MG63 (cell line): Measurements from ENCODE around the gene RNF182. TPM values are rescaled to one million over a fixed set of nuclear protein-coding genes. Genes with fewer than 3 reads are reported as not detected.

Source experiments
- DNase-seq: peaks from one replicate; pipeline ENCODE4 v3.0.0-alpha.2; 2020
- H3K27me3 ChIP-seq: fragments of 250-450 bp; sonication (Bioruptor Pico); 2 replicates; pipeline ENCODE4 v1.5.1; 2020; ENCODE audit warnings: mild to moderate bottlenecking, moderate library complexity
- H3K36me3 ChIP-seq: fragments of 250-450 bp; sonication (Bioruptor Pico); 2 replicates; pipeline ENCODE4 v1.5.1; 2020; ENCODE audit warnings: mild to moderate bottlenecking, moderate library complexity
- H3K4me3 ChIP-seq: fragments of 250-450 bp; sonication (Bioruptor Pico); 2 replicates; pipeline ENCODE4 v1.5.1; 2020; ENCODE audit warnings: mild to moderate bottlenecking, moderate library complexity
- H3K9me3 ChIP-seq: fragments of 250-450 bp; sonication (Bioruptor Pico); 2 replicates; pipeline ENCODE4 v1.5.1; 2020; ENCODE audit warnings: mild to moderate bottlenecking, moderate library complexity
- total RNA-seq: library from RNA; depleted of rRNA; stranded (reverse); fragments of >200 nt; shearing (Covaris generic); gene quantifications from 2 replicates; pipeline ENCODE4 v1.2.3, GENCODE V29; 2014; ENCODE audit warnings: low replicate concordance

Gene RNF182
- total RNA-seq, 1 experiment from 2014 or later, result 0.23 TPM

- DNase-seq, result no peak
- Histone ChIP-seq H3K4me3 (no peak overlapping the region), H3K36me3 (no peaks in the 10 kb centered on the region), H3K27me3 (peaks cover 32% of the 10 kb centered on the region), H3K9me3 (no peaks in the 10 kb centered on the region)
Measured at GRCh38 chr6:13979284-13980171, 54.8 kb downstream of the RNF182 start.

GRCh38 chr6:13980534-13980933 lies 55.8 kb downstream of the RNF182 start:
- DNase-seq, result no peak
- peaks cover 33% of the 10 kb centered on the region for H3K27me3 ChIP-seq

DNA sequence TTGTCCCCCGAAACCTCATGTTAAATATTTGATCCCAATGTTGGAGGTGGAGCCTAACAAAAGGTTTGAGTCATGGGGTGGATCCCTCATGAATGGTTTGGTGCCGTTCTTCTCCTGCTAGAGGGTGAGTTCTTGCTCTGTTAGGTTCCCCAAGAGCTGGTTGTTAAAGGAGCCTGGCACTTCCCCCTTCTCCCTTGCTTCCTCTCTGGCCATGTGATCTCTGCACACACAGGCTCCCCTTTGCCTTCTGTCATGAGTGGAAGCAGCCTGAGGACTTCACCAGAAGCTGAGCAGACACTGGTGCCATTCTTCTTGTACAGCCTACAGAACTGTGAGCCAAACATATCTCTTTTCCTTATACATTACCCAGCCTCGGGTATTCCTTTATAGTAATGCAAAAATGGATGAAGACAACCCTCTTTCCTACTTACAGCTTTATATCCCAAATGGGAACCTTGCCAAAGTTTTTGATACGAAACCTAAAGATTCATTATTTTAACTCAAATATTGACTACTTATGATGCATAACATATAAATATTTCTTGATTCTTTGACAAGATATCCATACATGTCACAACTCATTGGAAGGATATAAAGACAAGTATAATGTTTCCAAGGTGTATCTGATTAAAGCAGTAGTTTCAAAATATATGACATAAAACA lies 61.0 kb downstream of the RNF182 start:
- Histone ChIP-seq H3K36me3 (no peaks in the 10 kb centered on the region), H3K27me3 (peaks cover 31% of the 10 kb centered on the region), H3K4me3 (no peak overlapping the region), H3K9me3 (no peaks in the 10 kb centered on the region)
- DNase-seq, result no peak

More at GRCh38 chr6:13980534-13980933, 55.8 kb downstream of the RNF182 start:
- H3K36me3 ChIP-seq, result no peaks in the 10 kb centered on the region
- no peak overlapping the region for H3K4me3 ChIP-seq
- no peaks in the 10 kb centered on the region for H3K9me3 ChIP-seq

DNA sequence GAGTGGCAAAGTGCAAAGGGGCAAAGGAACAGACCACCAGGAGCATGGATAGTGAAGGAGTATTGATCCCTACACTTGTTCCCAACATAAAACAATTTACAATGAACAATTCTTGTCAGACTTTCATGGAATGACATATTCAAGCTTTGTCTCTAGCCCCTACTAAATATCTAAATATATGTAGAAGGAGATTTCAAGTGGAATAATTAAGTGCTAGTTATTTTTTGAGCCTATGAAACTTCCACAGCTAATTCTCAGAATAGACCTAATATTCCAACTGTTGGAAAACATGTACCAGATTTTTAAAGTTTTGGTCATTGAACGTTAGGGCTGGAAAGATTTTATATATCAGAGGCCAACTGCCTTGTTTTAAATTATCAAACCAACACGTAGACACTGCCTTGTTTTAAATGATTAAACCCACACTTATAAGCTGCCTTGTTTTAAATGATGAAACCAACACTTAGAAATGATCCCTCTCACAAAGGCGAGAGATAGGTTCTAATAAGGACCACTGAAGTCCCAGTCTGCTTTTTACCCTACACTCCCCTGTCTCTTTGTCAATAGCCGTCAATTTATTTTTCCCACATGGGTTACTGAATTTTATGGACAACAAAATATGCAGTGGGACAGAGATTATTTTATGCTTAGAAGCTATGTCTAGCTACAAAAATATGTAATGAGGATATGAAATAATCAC lies 62.1 kb downstream of the RNF182 start:
- H3K36me3 ChIP-seq, result no peaks in the 10 kb centered on the region
- no peak for DNase-seq

GRCh38 chr6:13987400-13987865 lies 62.7 kb downstream of the RNF182 start:
- Histone ChIP-seq H3K4me3 (no peak overlapping the region), H3K9me3 (no peaks in the 10 kb centered on the region), H3K36me3 (no peaks in the 10 kb centered on the region), H3K27me3 (peaks cover 21% of the 10 kb centered on the region)
- DNase-seq, result no peak

More for the DNA sequence above, 62.1 kb downstream of the RNF182 start:
- Histone ChIP-seq H3K4me3 (no peak overlapping the region), H3K9me3 (no peaks in the 10 kb centered on the region), H3K27me3 (peaks cover 24% of the 10 kb centered on the region)

DNA sequence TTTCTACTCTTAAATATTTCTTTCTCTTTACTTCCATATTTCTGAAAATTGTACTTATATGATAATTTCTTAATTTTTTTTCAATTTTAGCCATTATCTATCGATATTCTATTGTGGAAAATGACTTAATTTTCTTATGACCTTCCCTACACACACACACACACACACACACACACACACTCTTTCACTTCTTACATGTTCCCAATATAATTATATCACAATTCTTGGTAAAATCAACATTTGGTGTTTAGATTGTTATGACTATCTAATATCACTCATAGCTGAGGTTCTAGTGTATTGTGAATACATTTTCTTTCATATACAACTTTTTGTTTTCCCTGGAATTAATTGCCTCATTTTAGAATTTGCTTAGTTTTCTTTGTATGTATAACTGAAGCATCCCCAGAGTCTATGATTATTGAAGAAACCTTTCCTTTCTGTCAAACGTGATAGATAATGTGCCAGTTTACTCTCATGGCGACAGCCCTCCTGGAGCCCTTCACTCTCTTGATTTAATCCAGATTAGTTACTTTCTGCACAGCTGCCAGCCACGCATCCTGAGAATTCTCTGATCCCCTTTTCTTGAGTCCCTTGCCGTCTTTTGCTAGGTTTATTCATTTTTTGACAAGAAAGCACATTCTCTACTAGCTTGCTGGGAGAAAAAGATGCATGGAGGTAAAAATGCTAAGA lies 63.4 kb downstream of the RNF182 start:
- peaks cover 17% of the 10 kb centered on the region for H3K27me3 ChIP-seq
- H3K9me3 ChIP-seq, result no peaks in the 10 kb centered on the region
- no peaks in the 10 kb centered on the region for H3K36me3 ChIP-seq
- H3K4me3 ChIP-seq, result no peak overlapping the region
- no peak for DNase-seq

DNA sequence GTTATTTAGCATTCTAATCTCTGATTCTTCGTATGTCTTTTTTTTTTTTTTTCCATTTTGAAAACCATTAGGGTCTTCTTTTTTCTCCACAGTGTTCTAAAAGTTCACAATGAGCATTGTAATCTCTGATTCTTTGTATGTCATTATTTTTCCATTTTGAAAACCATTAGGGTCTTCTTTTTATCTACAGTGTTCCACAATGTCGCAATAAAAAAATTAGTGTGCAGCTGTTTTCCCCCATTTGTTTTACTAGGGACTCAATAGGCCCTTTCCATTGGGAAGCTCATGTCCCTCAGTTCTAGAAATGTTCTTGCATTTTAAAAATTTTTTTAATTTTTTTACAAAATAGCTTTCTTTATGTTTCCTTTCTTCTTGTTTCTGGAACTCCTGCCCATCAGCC lies 64.2 kb downstream of the RNF182 start:
- Histone ChIP-seq H3K27me3 (peaks cover 12% of the 10 kb centered on the region), H3K4me3 (no peak overlapping the region), H3K36me3 (no peaks in the 10 kb centered on the region), H3K9me3 (no peaks in the 10 kb centered on the region)
- no peak for DNase-seq

DNA sequence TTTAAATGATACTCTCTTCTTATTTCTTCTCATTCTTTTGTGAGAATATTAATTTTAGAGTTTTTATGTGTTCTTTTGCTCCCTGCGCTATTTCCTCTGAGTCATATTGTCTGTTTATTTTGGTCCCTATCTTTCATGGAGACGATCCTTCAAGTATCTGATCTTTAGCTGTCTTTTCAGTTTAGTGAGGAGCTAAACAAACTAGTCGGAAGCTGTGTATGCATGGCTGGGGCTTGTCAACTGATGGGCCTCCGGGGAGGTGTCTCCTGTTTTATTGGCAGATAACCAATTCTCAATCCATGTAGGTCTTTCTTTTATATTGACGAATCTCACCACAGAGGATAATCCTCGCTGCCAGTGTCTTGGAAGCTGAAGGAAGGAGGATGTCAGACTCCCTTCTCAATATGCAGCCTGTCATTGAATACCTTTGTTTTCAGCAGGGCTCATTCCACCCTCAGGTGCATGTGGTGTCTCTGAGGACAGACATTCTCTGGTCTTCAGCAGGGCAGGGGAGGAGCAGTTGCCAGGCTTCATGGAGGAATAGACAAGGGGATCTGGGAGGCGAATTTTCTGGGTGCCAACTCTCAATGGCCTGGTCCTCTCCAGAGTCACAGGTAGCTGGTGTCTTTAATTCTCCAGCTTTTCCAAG lies 64.9 kb downstream of the RNF182 start:
- Histone ChIP-seq H3K27me3 (peaks cover 11% of the 10 kb centered on the region), H3K9me3 (no peaks in the 10 kb centered on the region), H3K36me3 (no peaks in the 10 kb centered on the region), H3K4me3 (no peak overlapping the region)
- no peak for DNase-seq

- DNase-seq, result no peak
- no peak overlapping the region for H3K4me3 ChIP-seq
- peaks cover 8% of the 10 kb centered on the region for H3K27me3 ChIP-seq
- no peaks in the 10 kb centered on the region for H3K36me3 ChIP-seq
- H3K9me3 ChIP-seq, result no peaks in the 10 kb centered on the region
Measured at GRCh38 chr6:13990796-13991195, 66.0 kb downstream of the RNF182 start.

GRCh38 chr6:13991393-13991792 lies 66.6 kb downstream of the RNF182 start:
- Histone ChIP-seq H3K4me3 (no peak overlapping the region), H3K36me3 (no peaks in the 10 kb centered on the region), H3K9me3 (no peaks in the 10 kb centered on the region), H3K27me3 (peaks cover 6% of the 10 kb centered on the region)
- DNase-seq, result no peak

- Histone ChIP-seq H3K36me3 (no peaks in the 10 kb centered on the region), H3K4me3 (no peak overlapping the region), H3K9me3 (no peaks in the 10 kb centered on the region), H3K27me3 (peaks cover 6% of the 10 kb centered on the region)
- DNase-seq, result peak; percentile 13
Measured at GRCh38 chr6:13992417-13993055, 67.8 kb downstream of the RNF182 start.

DNA sequence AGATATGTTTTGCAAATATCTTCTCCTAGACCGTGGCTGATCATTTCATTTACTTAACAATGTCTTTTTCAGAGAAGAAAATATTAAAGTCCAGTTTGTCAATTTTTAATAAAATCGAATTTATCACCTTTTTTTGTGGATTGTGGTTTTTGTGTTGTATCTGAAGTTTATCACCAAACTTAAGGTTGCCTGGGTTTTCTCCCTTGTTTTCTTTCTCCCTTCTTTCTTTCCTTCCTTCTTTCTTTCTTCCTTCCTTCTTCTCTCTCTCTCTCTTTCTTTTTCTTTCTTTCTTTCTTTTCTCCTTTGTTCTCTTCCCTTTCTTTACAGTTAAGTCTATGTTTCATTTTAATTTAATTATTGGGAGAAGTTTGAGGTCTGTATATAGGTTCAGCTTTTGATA lies 68.7 kb downstream of the RNF182 start:
- no peak overlapping the region for H3K4me3 ChIP-seq

GRCh38 chr6:13998356-13998755 lies 73.6 kb downstream of the RNF182 start:
- H3K4me3 ChIP-seq, result no peak overlapping the region
- DNase-seq, result no peak
- no peaks in the 10 kb centered on the region for H3K36me3 ChIP-seq
- no peaks in the 10 kb centered on the region for H3K27me3 ChIP-seq
- H3K9me3 ChIP-seq, result no peaks in the 10 kb centered on the region

More for the DNA sequence above, 68.7 kb downstream of the RNF182 start:
- H3K9me3 ChIP-seq, result no peaks in the 10 kb centered on the region
- H3K27me3 ChIP-seq, result peaks cover 4% of the 10 kb centered on the region
- no peak for DNase-seq
- H3K36me3 ChIP-seq, result no peaks in the 10 kb centered on the region

DNA sequence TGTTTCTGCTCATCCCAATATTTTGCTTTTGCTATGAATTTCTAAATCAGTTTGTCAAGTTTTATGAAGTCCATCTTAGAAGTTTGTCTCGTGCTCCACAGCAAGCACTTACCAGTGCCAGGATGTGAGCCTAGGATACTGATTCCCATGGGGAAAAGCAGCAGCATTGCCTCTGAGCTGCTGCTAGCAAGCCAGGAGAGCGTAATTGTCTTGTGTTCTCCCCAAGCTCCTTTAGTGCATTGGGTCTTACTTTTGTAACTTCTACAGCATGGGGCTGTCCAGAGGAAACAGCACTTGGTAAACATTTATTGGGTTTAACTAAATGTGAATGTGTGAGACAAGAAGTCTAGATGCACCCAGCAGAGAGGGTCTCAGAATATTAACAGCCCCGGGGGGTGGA lies 76.1 kb downstream of the RNF182 start:
- H3K4me3 ChIP-seq, result no peak overlapping the region

DNA sequence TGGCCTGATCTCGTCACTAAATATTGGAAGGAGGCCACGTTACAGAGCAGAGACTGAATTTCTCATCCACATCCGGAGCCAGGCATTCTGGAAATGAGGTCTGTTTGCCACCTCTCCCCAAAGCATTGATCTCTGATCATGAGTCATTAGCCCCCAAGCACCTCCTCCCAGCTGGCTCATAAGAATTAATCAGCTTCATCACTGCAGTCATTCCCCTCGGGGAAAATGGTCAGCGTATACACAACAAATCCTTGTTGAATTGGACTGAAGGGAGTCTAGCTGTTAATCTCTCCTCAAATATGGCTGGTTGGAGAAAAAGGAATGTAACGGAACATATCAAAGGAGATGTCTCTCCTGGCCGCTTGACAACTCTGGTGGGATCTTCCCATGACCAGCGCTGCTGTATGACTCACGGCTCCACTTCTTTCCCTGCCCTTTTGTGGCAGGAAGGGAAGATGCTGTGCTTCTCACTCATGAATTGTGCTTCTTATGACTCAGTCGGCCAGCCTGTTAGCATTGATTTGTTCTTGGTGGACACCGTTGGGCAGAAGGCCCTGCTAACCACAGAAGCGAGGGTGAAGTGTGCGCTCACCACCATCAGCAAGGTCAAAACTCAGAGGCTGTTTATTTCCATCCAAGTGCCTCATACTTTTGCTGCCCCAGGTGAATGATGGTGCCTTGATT lies 76.7 kb downstream of the RNF182 start:
- Histone ChIP-seq H3K9me3 (no peaks in the 10 kb centered on the region), H3K4me3 (no peak overlapping the region), H3K36me3 (no peaks in the 10 kb centered on the region), H3K27me3 (no peaks in the 10 kb centered on the region)
- DNase-seq, result peak; percentile 95

More for the DNA sequence above, 76.1 kb downstream of the RNF182 start:
- H3K9me3 ChIP-seq, result no peaks in the 10 kb centered on the region
- H3K27me3 ChIP-seq, result no peaks in the 10 kb centered on the region
- no peak for DNase-seq
- no peaks in the 10 kb centered on the region for H3K36me3 ChIP-seq
